GM21737 (cell line): ENCODE data around the gene CEACAM18.
"Not testable (repeated sequence)": the region's sequence is repeated elsewhere in the genome, so short reads cannot be mapped to it uniquely, and the experiment has no call there.

ENCODE experiments used
- ATAC-seq: cut with Tn5 transposase; IDR thresholded peaks from one replicate; pipeline ENCODE4 v1.9.1; 2021; ENCODE audit warnings: mild to moderate bottlenecking, moderate library complexity; ENCODE audit not compliant: unreplicated experiment

The CEACAM18 gene

GRCh38 chr19:51489113-51489512, 10.8 kb downstream of the CEACAM18 start:
- no peak for ATAC-seq

DNA sequence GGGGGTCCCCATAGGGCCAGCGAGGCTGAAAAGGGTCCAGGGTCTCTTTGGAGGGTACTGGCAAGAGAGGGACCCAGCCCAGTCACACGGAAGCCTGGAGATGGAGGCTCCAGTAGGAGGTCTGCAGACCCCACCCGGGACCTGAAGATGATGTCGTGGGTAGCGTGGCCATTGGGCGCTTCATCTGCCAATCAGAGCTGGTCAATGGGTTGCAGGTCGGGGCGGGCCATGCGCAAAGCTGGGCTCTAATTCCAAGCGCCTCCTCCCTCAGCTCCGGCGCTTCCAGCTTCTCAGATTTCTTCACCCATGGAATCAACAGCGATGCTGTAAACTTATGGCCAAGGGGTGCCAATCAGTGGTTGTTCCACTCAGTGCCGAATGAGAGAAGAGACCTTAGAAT, 12.3 kb downstream of the CEACAM18 start:
- no peak for ATAC-seq

- ATAC-seq: no peak
These were observed 13.2 kb downstream of the CEACAM18 start for GRCh38 chr19:51491586-51491985.

DNA sequence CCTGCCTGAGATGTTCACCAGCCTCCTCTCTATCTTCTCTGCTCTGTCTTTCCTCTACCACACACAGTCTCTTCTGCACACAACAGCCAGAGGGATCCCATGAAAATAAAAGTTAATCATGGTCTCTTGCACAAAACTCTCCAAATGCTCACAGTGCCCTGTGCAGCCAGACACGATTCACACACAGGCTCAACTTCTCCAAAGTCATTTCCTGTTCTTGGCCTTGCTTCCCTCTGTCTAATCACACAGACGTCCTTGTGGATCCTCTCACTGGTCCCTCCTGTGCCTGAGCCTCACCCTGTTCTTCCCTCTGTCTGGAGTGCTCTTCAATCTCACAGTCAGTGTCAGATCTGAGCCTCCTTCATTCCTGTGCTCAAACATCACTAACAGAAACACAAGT, 15.4 kb downstream of the CEACAM18 start:
- no peak for ATAC-seq

- ATAC-seq: no peak
These were observed 19.3 kb downstream of the CEACAM18 start for GRCh38 chr19:51497666-51498065.

DNA sequence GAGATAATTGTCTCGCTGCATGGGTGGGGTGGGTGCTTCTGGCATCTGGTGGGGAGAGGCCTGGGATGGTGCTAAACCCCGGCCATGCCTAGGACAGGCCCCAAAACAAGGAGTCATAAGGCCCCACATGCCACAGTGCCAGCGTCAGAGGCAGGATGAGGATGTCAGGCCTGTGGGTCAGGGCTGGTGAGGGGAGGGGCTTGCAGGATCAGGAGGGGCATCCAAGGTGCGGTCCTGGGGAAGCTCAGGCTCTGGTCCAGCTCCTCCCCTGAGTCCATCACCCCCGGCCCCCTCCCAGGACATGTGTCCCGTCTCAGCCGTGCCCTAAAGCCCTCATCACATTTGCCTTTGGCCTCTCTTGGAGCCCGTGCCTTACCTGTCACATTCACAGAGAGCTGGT, 22.6 kb downstream of the CEACAM18 start:
- ATAC-seq: not testable (repeated sequence)

DNA sequence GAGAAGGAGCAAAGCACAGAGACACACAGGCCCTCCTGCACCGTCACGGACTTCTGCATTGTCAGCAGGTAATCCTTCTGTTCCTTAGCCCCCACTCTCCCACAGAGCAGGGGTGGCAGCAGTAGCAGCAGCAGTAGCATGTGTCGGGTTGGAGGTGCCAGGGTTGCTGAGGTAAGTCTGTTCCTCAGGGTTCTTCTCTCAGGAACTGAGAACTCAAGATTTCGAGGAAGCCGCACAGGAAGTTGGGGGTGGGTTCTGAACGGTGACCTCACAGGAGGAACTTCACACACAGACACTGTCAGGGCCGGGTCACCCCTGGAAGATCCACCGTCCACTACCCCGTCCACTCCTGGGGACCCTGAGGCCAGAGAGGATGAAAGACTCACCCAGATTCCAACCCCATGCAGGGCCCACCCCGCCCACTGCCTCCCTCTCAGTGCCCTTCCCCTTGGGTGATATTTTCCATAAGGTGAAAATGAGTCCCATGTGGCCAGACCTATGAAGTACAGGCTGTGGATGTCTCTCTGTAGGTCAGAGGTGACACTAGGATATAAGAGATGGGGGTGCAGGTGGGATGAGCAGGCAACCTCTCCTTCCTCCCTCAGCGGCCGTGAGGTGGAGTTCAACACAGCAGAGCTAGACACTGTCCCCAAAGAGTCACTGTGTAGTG, 23.4 kb downstream of the CEACAM18 start, which contains the start of gene SIGLEC12:
Gene SIGLEC12, minus strand, starts transcription at position 207 of the 670 bp plus-strand sequence. Its CDS starts 67 bp downstream, at position 140.
- ATAC-seq: no peak

- no peak for ATAC-seq
These were observed 25.0 kb downstream of the CEACAM18 start for GRCh38 chr19:51503286-51503817.

- ATAC-seq: no peak
These were observed 25.6 kb downstream of the CEACAM18 start for GRCh38 chr19:51503896-51504295.

- no peak for ATAC-seq
These were observed 27.6 kb downstream of the CEACAM18 start for GRCh38 chr19:51505904-51506303.

GRCh38 chr19:51507192-51507591, 28.9 kb downstream of the CEACAM18 start:
- no peak for ATAC-seq

DNA sequence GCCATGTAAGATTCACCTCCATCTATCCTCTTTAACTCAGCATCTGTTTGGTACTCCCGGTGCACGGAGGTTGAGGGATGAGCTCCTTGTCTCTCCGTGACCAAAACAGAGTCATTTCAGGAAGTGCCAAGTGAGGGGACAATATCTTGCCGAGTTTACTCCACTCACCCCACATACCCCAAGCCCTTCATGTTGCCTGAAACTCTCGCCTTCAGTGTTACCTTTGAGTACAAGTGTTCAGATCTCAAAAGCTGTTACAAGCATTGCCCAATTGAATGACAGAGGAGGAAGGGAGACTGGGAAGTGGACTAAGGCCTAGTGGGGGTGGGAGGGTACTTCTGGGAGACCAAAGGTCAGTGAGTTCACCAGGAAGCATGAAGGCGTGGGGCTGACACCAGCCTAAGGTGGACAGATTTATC, 29.3 kb downstream of the CEACAM18 start:
- no peak for ATAC-seq

- ATAC-seq: no peak
These were observed 29.9 kb downstream of the CEACAM18 start for GRCh38 chr19:51508059-51508733.

GRCh38 chr19:51509823-51510660, 31.7 kb downstream of the CEACAM18 start:
- no peak for ATAC-seq

DNA sequence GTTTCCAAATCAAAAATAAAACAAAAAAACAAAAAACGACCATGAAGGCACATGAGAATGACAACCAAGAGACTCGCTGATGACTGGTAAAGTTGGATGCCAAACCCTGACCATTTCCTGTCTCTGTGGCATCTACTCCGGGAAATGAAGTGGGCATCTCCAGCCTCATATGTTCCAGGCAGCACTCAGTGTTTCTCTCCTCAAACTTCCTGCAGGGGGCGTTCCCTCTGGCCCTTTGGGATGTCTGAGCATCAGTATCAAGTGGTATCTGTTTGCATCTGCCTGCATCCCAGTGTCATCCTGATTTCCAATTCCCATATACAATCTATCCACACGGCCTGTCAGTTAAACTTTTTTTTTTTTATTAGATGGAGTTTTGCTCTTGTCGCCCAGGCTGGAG, 33.0 kb downstream of the CEACAM18 start:
- ATAC-seq: no peak

- no peak for ATAC-seq
These were observed 35.6 kb downstream of the CEACAM18 start for GRCh38 chr19:51513968-51514367.

- ATAC-seq: no peak
These were observed 36.6 kb downstream of the CEACAM18 start for GRCh38 chr19:51514866-51515481.

- ATAC-seq: no peak
These were observed 42.4 kb downstream of the CEACAM18 start for GRCh38 chr19:51520728-51521127.

GRCh38 chr19:51521357-51521756, 43.0 kb downstream of the CEACAM18 start:
- no peak for ATAC-seq

GRCh38 chr19:51521781-51522180, 43.4 kb downstream of the CEACAM18 start:
- no peak for ATAC-seq
